ENCODE measurements around the gene PRELP. TPM values are rescaled to one million over a fixed set of nuclear protein-coding genes. Genes with fewer than 3 reads are reported as not detected.

Gene PRELP
- polyA plus RNA-seq (2011; rRNA removed): 2.8 and 3.9 TPM in 2 replicates
- 1.7 and 1.8 TPM in 2 replicates for polyA minus RNA-seq (2011; rRNA and poly(A)+ RNA removed)

DNA sequence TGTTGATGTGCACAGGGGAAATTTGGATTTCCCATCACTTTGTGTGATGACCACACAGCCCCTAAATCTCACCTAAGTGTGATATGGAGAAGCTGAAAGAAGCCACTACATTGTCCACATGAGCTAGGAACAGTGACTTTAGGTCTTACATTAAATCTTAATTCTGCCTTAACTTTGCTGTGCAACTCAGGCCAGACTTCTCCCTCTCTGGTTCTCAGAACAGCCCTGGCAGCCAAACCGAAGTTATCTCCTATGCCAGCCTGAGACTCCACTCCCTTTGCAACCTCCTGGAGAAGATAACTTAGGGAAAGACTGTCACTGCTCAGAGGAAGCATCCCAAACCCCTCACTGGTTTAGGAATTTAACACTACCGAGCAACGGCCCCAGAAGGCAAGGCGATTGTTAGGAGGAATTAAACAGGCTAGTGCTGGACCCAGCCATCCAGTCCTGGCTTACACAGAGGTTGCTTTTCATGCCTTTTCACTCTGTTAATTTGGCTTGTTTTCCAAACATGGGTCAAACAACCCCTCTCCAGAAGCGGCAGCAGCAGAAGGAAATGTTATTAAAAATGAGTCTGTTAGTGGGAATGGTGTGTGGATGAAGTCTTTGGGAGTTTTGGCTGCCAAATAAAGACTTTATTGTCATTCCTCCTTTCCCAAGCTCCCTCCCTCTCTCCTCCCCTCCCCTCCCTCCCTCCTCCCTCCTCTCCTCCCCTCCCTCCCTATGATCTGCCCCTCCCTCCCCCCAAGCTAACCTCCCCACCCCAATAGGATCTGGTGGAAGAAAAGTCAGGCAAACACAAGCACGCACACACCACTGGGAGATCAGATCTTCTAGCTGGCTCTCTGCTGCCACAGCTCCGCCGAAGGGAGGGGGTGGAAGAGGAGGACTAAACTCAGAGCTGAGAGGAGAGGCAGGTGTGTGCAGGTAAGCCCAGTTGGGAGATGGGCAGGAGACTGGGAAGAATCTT lies at the start of gene PRELP:
Gene PRELP, plus strand, starts transcription at position 795 of the 970 bp plus-strand sequence. CDS start 7,379 bp downstream, outside the sequence.
- no peak for DNase-seq (ENCODE audit: low read depth)
- POLR2A ChIA-PET: interaction anchor here (0.6 to 1.1 kb wide), 4 partner anchors 9 to 132 kb away, joined by 3 to 4 read pairs (median 4); no protein-coding TSS in a partner anchor
- TF ChIP-seq, protein P1, sequence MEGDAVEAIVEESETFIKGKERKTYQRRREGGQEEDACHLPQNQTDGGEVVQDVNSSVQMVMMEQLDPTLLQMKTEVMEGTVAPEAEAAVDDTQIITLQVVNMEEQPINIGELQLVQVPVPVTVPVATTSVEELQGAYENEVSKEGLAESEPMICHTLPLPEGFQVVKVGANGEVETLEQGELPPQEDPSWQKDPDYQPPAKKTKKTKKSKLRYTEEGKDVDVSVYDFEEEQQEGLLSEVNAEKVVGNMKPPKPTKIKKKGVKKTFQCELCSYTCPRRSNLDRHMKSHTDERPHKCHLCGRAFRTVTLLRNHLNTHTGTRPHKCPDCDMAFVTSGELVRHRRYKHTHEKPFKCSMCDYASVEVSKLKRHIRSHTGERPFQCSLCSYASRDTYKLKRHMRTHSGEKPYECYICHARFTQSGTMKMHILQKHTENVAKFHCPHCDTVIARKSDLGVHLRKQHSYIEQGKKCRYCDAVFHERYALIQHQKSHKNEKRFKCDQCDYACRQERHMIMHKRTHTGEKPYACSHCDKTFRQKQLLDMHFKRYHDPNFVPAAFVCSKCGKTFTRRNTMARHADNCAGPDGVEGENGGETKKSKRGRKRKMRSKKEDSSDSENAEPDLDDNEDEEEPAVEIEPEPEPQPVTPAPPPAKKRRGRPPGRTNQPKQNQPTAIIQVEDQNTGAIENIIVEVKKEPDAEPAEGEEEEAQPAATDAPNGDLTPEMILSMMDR (IDR thresholded peaks at IDR 0.05; ENCODE audit: insufficient read depth, low read depth, low read length): 0 out of 2 replicates have a peak, but pooled peaks have one; percentile 20
- Histone ChIP-seq H3K36me3 (ENCODE audit: control insufficient read depth, insufficient read depth, low read length) (no peaks in the 10 kb centered on the region), H3K27me3 (ENCODE audit: control insufficient read depth, insufficient read depth, low read length) (no peaks in the 10 kb centered on the region), H3K4me3 (ENCODE audit: low read depth, low read length) (peak within 1 kb of the TSS; percentile 40)
- CTCF ChIA-PET: interaction anchor here (1.5 to 7.2 kb wide), 6 partner anchors 9 to 134 kb away, joined by 7 to 52 read pairs (median 19); no protein-coding TSS in a partner anchor

DNA sequence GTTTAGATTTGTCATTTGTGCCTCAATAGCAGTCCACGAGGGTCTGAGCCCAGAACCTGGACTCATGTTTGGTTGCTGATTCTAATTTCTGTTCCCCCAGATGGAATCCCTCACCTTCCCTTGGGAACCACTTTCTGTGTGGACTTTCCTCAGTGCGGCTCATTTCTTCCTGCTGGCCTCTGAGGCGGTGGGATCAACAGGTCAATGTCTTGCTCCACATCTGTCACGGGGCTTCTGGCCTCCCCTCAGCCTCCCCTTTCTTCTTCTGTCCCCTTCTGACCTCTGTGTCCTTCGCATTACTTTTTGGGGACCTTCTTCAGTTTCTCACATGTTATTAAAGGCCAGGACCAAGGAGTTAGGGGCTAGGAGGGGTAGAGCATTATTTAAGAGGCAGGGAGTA lies 49.2 kb upstream of the PRELP start:
- CTCF ChIA-PET: no interaction called here
- Histone ChIP-seq H3K4me3 (ENCODE audit: low read depth, low read length) (no peak overlapping the region), H3K27me3 (ENCODE audit: control insufficient read depth, insufficient read depth, low read length) (peaks cover 13% of the 10 kb centered on the region), H3K36me3 (ENCODE audit: control insufficient read depth, insufficient read depth, low read length) (no peaks in the 10 kb centered on the region)
- POLR2A ChIA-PET: no interaction called here
- TF ChIP-seq, protein P1 (IDR thresholded peaks at IDR 0.05; ENCODE audit: insufficient read depth, low read depth, low read length): no peak
- no peak for DNase-seq (ENCODE audit: low read depth)

DNA sequence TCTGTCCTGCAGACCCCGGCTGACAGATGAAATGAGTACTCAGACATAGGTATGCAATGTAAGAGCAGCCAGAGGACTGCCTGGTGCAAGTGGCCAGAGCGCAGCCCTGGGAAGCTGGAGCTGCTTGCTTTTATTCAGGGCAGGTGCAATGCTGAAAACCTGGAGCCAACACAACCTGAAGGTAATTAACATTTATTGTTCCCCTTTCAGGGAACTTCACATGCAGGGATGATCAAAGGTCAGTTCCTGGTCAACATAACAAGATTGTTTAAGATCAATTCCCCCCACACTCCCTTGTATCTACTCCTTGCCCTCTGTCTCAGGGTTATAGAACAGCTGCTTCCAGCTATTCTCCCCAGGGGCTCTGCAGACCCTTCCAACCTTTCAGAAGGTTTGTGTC lies 48.7 kb upstream of the PRELP start:
- TF ChIP-seq, protein P1 (IDR thresholded peaks at IDR 0.05; ENCODE audit: insufficient read depth, low read depth, low read length): no peak
- H3K27me3 ChIP-seq (ENCODE audit: control insufficient read depth, insufficient read depth, low read length): peaks cover 13% of the 10 kb centered on the region
- CTCF ChIA-PET: no interaction called here
- DNase-seq (ENCODE audit: low read depth): no peak
- H3K36me3 ChIP-seq (ENCODE audit: control insufficient read depth, insufficient read depth, low read length): no peaks in the 10 kb centered on the region
- POLR2A ChIA-PET: no interaction called here
- H3K4me3 ChIP-seq (ENCODE audit: low read depth, low read length): no peak overlapping the region

DNA sequence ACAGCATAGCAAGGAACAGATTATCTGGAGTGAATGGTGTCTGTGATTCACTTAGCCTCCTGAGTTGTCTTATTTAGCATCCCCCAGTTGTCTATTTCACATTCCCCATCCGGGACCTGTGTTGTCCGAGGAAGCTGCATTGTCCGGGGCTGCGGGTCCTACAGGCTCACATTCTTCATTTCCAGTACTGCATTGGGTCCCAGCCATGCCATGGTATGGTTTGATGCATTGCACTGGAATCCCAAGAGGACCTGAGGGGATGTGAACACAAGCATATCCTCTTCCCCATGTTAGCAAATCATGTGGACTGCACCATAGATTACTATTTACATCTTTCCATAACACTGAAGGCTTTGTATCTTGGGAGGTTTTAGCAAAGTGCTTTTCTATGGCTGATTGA lies 48.2 kb upstream of the PRELP start:
- TF ChIP-seq, protein P1 (IDR thresholded peaks at IDR 0.05; ENCODE audit: insufficient read depth, low read depth, low read length): no peak
- Histone ChIP-seq H3K4me3 (ENCODE audit: low read depth, low read length) (no peak overlapping the region), H3K27me3 (ENCODE audit: control insufficient read depth, insufficient read depth, low read length) (peaks cover 16% of the 10 kb centered on the region), H3K36me3 (ENCODE audit: control insufficient read depth, insufficient read depth, low read length) (no peaks in the 10 kb centered on the region)
- ChIA-PET POLR2A (no interaction called here), CTCF (no interaction called here)
- DNase-seq (ENCODE audit: low read depth): no peak

DNA sequence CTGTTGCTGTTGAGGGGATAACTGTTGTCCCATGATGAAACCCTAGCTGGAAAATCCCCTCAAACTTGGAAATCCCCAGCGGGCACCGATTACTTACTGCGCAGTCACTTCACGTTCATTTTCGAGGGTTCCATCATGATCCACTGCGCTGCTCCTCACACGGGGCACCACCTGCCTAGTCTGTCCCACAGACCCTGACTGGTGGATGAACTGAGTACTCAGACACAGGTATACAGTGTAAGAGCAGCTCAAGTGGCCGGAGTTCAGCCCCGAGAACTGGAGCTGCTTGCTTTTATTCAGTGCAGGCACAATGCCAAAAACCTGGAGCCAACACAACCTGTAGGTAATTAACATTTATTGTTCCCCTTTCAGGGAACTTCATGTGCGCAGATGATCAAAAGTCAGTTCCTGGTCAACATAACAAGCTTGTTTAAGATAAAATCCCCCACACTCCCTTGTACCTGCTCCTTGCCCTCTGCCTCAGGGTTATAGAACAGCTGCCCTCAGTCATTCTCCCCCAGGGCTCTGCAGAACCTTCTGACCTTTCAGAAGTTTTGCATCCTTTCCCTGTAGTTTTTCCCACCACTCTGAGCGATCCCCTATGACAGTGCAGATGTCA lies 46.5 kb upstream of the PRELP start:
- POLR2A ChIA-PET: interaction anchor here (0.6 kb wide), 1 partner anchor 722 kb away, joined by 25 read pairs; no protein-coding TSS in a partner anchor
- TF ChIP-seq, protein P1 (IDR thresholded peaks at IDR 0.05; ENCODE audit: insufficient read depth, low read depth, low read length): no peak
- no peak for DNase-seq (ENCODE audit: low read depth)
- no peaks in the 10 kb centered on the region for H3K36me3 ChIP-seq (ENCODE audit: control insufficient read depth, insufficient read depth, low read length)
- no peak overlapping the region for H3K4me3 ChIP-seq (ENCODE audit: low read depth, low read length)
- peaks cover 20% of the 10 kb centered on the region for H3K27me3 ChIP-seq (ENCODE audit: control insufficient read depth, insufficient read depth, low read length)
- CTCF ChIA-PET: interaction anchor here (0.6 to 1.5 kb wide), 5 partner anchors 9 to 87 kb away, joined by 3 to 5 read pairs (median 3); no protein-coding TSS in a partner anchor
